NCI-H187 (cell line): ENCODE results near the gene EPHA6.

Experiments used
- DNase-seq, 2 experiments: peaks; one replicate each; lab custom pipeline; 2025; lab: John Stamatoyannopoulos, UW

EPHA6 gene

DNA sequence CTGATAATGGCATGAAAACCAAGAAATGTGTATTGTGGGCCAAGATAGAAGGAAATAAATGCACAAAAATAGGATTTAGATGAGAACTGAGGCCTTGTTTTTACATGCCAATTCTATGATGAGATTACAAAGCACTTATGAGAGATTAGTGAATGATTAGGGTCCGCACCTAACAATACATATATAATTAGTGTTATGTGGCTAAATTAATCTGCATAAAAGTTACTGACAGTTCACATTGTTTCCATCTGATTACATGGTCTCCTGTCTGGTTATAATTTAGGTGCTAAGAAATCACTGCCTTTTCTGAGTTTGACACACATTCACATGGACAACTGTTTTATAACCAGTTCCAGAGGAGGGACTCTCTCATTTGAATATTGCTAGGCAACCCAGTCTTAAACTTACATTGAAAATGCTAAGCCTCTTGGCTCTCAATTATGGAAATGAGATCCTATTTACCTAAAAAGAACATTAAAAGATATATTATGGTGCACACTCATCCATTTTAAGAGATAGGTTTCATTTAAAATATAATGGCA is 833.1 kb downstream of the EPHA6 start:
- no peak for DNase-seq

DNA sequence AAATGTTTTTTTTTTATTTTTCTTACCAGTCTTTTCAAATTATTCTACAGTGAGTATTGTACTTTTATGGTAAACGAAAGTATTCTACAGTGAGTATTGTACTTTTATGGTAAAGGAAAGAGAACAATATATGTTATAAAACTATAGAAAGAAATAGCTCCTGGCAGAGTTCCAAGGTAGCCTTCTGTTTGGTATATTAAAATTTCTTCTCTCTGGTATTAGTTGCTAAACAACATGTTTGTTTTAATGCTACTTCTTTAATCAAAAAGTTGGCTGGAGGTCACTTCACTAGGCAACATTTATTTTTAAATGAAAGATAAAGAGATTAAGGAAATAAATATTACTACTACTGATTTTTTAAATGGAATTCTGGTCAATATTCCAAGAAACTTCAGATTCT is 841.6 kb downstream of the EPHA6 start:
- DNase-seq: no peak

DNA sequence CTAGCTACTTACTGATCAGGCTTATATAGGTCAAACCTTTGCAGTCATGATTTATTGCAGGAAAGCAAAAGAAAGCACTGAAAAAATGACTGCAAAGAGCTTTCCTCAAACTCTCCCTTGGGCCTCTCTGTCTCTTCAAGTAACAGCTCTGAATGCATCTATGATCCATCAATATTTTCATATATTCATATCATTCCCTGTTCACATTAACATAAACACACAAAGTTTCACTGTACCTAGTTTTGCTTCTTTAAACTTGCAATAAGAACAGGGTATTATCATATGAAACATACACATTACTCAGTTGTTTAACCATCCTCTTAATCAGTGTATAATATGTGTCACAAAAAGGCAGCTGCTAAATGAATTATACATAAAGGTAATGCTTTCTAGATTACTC is 842.2 kb downstream of the EPHA6 start:
- no peak for DNase-seq

DNA sequence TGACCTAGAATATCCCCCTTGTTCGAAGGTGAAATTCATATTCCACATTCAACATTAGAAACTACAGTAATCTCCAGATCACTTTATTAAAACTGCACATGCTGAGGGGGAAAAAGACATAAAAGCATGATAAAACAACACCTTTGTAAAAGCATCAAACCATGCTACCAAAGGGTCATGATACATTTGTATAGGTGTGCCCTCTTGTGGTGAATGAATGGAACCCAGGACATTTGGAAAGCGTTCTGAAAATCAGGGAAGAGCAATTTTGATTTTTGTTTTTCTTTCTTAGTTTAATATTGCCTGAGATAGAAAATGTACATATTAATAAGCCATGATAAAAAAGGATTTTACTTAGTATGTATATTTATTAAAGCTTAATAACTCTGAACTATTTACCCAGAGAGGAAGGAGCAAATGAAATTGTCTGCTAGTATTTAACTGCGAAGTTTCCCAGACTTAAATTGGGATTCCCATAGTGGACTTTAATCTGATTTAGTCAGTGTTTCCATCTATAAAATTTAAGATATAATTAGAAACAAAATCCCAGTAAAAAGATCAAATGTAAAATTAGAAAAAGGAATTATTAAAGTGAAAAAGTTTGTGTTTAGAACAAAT is 844.4 kb downstream of the EPHA6 start:
- DNase-seq: peak in 1 of 2 experiments; percentile 3

DNA sequence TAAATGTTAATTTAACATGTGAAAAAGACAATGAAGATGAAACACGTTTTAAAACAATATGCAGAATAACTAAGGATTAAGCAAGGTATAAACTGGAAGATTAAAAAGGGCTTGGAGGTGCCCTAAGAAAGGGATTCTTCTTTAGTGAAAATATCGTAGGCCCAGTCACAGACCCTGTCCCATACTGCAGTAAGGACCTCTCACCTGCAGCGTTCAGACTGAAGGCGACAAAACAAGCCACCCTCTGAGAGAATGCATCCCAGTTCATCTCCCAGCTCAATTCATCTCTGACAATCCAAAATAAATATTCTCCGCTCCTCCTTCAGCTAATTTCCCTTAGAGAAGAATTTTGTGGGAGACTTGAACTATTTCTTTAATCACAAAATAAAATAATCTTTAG is 847.9 kb downstream of the EPHA6 start:
- no peak for DNase-seq

DNA sequence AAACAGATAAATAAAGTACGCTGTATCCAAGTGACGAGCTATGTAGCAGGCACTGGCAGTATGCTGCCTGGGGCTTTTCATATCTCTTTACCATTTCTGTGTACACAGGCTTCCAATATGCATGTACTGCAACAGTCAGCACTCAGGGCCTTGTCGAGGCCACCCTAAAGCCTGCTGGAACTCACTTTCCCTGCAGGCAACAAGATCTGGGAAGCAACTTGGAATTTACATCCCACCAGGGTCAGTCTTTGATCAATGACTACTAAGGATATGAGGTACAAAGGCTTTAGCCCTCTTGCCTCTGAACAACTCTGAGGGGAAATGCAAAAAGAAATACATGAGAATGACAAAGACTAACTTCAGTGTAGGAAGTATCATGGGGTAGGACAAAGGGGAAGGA is 848.4 kb downstream of the EPHA6 start:
- no peak for DNase-seq

DNA sequence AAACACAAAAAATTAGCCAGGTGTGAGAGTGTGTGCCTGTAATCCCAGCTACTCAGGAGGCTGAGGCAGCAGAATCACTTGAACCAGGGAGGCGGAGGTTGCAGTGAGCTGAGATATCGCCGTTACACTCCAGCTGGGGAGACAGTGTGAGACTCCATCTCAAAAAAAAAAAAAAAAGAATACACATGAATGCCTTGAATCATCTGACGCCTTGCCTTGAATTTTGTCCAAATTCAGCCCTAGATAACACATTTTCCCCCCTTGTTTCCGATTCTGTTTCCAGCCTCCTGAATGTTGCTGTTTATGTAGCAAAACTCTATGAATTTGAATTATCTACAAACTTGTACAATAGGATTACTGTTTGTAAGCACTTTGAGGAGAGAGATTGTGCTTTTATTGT is 851.5 kb downstream of the EPHA6 start:
- DNase-seq: no peak

DNA sequence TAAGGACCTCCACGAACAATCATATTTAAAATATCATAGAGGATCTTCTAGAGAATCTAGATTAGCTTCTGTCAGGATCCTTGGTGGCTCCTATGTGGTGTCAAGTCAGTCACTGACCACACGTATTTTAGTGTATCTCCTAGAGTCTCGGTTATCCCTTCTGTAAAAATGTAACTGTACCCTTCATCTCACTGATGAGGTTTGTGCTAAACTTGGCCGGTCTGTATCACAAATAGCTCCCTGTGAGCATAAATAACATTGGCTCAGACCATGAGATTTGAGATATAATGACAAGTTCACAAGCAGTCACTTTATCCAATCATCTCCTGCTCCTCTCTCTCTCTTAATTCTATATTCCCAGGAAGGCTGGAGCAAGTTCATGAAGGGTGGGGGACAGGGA is 856.6 kb downstream of the EPHA6 start:
- no peak for DNase-seq

DNA sequence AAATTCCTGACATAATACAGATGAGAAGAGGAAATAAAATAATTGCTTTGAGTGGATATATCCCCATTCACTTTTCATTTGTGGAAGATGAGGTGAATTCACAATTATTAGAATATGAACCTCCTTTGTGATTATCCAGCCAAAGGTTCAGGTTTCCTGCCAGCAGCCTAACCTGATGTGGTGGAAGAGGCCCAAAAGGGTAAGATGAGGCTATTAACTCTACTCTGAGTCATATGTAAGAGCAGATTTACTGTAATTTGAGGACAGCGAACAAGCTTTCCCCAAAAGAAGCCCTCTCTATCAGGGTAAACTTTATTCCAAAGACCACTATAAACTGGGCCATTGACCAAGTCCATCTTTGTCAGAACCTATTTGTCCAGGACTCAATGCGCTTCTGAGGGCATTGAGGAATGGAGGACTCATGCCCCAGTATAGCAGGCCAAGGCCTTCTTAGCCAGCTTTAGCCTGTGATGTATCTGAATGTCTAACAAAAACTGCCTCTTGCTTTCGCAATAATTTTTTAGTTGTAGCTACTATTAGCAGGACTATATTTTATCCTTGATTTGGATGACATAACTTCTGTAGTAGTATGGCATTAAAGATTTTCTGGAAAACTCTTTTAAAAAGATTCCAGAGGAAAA is 859.1 kb downstream of the EPHA6 start:
- no peak for DNase-seq

DNA sequence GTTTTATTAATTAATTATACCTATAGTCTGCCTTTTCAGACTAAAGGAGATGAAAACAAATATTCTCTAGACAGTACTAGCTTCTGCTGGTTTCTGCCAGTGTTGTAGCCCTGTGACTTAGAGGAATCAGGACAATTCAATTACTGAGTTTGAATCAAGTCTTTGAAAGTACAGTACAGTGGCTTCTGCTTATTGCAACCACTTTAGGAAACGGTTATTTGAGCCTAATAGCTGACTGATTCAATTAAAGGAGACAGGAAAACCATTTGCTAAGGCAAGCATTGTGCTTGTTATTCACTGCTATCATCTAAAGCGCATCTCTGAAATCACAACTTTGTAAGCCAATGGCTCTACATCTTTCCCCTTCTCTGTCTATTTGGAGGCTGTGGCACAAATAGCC is 860.1 kb downstream of the EPHA6 start:
- no peak for DNase-seq

DNA sequence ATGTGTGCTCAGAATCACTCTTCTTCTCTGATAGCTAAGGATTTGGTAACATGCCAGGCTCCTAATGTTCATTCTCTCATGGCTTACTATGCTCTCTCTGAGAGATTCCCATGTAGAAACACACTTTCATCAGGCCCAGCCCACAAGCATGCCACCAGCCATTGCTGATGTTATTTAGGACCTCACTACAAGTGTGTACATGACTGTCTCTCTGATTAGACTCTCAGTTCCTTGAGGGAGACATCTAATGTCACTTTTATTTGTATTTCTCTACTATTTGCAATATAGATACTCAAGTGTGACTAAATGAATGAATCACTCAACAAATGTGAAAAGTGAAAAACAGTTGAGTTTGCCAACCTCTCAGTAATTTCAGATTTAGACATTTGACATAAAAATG is 865.8 kb downstream of the EPHA6 start:
- DNase-seq: no peak

DNA sequence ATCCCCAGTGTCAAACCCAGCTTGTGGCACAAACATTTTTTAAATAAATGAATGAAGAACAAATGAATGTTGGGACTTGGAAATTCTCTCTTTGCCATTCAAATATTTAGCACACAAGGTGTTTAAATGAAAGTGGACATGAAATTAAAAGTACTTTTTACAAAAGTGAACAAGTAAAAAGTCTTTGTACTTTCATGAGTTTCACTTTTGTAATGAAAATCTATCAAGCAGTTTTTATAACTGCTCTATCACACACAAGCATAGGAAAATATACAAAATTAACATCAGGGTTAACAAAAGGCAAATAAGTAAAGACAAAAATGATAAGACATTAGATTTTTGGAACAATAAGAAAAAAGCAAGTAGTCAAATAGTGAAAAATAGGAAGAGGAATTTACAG is 866.3 kb downstream of the EPHA6 start:
- DNase-seq: no peak

DNA sequence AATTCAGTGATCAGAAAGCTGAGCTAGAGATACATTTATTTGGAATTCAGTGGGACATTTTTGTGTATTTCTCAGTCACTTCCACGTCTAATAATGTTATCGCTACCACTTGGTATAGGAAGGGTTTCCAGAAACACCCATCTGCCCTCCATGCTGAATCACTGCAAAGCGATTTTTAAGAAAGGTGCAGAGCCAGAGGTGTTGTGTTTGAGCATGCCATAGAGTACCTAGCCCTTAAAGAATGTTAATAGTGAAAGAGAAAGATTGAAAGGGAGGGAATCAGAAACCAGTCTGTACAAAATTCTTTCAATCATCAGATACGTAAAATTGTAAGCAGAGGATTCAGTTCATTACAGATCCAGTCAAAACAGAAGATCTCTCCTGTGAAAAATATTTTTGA is 870.1 kb downstream of the EPHA6 start:
- no peak for DNase-seq

DNA sequence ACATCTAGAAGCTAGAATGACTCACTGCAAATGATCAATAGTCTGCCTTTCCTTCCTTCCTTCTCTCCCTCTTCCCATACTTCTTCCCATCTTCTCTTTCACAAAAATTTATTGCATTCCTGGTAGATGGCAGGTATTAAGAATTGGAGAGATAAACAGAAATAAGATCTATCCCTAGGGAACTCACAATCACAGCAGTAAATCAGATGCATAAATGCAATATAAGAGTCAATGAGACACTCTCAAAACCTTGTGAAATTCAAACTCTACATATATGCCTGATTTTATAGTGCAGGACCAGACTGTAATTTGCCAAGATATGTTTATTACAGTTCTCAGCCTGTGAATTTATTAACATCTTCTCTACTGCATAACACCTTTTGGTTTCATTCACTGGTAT is 871.9 kb downstream of the EPHA6 start:
- DNase-seq: no peak

DNA sequence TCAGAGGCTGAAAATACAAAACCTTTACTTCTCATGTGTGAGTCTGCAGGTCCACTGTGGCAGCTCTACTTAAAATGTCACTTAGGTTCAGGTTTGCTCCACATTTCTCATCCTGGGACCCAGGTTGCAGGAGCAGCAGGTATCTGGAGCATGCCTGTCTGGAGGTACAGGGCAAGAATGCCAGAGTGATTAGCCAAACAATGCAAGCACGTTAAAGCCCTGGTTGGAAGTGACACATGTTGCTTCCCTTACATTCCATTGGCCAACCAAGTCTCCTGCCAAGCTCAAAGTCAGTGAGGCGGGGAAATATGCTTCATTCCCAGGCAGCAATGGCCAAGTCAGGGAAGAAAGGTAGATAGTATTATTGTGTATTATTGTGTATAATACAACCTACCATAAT is 873.3 kb downstream of the EPHA6 start:
- no peak for DNase-seq

DNA sequence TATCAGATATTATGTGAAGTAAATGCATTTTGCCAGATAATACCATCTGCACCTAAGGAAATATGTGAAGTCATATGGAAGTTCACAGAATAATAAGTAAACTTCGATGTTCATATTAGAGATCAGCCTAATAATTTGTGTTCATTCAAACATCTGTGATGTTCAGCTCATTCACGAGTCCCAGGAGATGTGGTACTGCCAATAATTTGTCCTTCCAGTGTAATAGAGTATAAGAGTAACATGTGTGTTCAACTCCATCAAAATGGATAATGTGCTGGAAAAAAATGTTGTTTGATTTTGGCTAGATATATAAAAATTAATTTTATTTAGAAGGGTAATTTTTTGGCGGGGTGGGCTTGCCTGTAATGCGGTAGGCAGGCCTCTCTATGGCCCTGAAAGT is 874.7 kb downstream of the EPHA6 start:
- DNase-seq: no peak

DNA sequence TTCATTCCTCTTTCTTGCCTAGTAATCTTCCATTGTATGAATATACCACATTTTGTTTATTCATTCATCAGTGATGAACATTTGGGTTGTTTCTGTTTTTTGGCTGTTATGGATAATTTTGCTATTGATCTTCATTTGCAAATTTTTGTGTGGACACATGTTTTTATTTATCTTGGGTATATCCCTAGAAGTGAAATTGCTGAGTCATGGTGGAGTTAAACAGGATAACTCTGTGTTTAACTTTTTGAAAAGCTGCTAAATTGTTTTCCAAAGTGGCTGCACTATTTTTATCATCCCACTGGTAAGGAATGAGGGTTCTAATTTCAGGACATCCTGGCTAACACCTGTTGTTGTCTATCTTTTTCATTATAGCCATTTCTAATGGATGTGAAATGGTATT is 875.6 kb downstream of the EPHA6 start:
- DNase-seq: no peak

DNA sequence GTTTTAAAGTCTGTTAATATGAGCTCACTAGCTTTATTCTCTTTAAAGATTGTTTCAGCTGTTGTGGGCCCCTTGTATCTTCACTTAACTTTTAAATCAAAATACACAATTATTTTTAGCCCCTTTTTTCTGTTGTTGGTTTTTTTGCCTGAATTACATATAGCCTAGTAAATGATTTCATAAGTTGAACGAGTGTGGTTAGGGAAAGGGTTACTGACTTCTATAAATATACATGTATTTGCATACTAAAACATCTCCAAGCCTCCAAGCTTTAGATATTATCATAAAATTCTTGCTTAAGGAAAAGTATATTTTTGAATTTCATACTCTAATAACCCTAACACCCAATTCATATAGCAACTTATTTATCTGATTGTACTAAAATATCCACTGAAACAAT is 877.0 kb downstream of the EPHA6 start:
- DNase-seq: no peak

DNA sequence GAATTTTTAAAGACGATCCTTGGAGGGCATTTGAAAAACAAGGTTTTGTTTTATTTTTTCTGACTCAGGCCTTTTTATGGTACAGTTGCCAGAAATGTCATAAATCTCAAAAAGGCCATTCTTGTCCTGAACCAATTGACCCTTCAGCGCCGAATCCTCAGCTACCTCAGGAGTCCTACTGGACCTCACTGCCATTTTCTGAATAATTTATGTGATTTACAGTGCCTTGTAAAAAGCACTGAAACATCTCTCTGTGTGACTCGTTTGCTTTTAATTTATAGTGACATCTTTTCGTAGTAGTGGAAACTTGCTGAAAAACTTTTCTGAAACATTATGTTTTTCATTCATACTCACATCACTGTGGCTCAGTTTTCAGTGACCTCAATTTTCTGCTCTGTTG is 878.0 kb downstream of the EPHA6 start:
- no peak for DNase-seq

DNA sequence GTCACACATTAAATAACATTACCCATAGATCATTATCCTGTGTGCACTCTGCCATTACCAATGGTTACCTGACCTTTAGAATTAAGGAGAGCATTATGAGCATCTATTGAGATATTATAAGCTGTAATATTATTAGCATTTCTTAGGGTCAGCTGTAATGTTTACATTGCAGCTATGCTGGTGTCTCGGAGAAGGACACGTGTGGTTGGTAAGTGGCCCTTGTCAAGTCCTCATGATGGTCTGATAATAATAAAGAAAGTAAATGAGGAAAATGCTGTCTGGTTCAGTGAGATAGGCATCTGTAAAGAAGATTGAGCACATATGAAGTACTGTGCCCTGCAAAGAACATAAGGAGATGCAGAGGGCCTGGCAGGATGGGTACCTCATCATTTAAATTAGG is 878.4 kb downstream of the EPHA6 start:
- no peak for DNase-seq

DNA sequence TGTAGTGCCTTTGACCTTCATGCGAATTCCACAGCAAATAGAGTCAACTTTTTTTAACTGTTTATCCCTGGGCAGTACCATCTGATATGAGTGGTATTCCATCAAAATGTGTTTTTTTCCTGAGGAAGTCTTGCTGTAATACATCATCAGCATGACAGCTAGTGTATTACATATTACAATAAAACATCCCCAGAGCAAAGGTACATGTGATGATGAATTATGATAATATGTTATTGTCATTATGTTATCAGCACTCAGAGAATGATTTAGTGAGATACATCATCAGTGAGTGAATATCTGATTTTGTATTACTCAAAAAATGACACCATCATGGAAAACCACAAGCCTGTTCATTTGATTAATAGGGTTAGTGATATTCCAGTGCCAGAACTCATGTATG is 880.5 kb downstream of the EPHA6 start:
- DNase-seq: no peak

DNA sequence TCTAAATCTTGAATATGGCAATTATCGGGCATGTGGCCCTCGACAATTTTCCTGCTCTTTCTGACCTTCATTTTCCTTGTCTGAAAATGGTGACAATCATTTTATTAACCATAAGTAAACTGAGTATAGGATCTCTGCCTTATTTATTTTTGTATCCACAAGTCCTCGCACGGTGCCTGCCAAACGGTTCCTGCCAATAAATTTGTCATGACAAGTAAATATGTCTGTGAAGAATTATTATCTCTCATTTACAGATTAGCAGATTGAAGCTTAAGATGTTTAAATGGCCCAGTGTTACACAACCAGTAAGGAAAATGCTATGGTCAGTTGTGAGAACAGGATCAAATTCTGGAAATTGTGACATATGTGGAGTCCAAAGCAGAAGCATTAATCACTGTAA is 884.3 kb downstream of the EPHA6 start:
- no peak for DNase-seq

DNA sequence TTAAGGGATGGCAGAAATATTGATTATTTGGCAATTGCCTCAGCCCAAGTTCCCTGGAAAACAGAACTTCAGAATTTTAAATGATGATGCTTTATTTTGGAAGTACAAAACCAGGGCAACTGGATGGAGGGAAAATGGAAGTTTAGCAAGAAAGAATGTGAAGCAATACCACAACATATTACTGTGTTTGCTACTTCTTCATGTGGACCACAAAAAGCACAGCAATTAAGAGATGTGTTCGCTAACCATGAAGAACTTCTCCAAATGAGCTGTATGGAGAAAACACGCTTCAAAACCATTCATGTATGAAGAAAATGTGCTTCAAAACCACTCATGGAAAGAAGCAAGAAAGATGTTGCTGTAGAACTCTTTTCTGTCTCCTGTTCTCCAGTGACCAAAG is 885.5 kb downstream of the EPHA6 start:
- peak in 1 of 2 experiments; percentile 20 for DNase-seq

DNA sequence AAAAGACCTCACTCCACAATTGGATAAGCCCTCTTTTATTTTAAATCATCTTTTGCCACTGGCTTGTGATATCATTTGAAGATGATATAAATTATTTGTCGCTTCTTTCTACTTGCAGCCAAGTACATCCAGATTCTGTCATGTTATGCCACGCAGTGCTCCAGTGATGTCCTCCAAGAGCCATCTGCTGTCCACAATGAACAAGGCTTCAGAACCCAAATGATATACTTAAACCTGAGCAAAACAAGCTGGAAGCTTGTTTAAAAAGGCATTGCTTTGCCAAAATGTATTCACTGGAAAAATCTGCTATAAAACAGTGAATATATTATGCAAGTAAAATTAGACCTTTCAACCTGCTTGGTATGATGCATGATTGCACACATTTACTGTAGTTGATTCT is 891.4 kb downstream of the EPHA6 start:
- no peak for DNase-seq
